NCI-H2196 treated with DMSO at 0.1 percent for 48 hours (cell line): ENCODE results near the gene USP7.
"Not testable (repeated sequence)": the region's sequence is repeated elsewhere in the genome, so short reads cannot be mapped to it uniquely, and the experiment has no call there.

Source experiments
- DNase-seq: peaks from one replicate; lab custom pipeline; 2025; ENCODE audit not compliant: unreplicated experiment; lab: John Stamatoyannopoulos, UW

USP7 gene

GRCh38 chr16:8926827-8927226 lies 36.9 kb downstream of the USP7 start:
- no peak for DNase-seq

DNA sequence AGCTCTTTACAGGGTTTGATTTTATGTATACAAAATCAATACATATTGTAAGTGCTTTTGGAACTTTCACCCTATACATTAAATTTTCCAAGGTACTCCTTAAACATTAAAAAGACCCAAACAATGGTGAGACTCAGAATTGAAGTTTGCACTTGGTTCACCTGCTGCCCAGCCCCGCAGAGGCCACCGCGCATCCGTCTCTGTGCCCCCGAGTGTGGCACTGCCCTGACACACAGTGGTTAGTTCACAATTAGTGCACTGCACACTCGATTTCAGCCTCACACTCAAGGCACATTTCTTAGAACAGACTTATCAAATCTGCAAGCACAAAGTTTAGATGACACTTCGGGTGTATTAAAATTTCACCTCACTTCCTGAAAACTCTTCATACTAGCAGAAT lies 38.3 kb downstream of the USP7 start:
- DNase-seq = no peak

GRCh38 chr16:8924214-8924613 lies 39.5 kb downstream of the USP7 start:
- DNase-seq = no peak

GRCh38 chr16:8923199-8923598 lies 40.5 kb downstream of the USP7 start:
- no peak for DNase-seq

GRCh38 chr16:8921347-8921984 lies 42.2 kb downstream of the USP7 start:
- DNase-seq = no peak

DNA sequence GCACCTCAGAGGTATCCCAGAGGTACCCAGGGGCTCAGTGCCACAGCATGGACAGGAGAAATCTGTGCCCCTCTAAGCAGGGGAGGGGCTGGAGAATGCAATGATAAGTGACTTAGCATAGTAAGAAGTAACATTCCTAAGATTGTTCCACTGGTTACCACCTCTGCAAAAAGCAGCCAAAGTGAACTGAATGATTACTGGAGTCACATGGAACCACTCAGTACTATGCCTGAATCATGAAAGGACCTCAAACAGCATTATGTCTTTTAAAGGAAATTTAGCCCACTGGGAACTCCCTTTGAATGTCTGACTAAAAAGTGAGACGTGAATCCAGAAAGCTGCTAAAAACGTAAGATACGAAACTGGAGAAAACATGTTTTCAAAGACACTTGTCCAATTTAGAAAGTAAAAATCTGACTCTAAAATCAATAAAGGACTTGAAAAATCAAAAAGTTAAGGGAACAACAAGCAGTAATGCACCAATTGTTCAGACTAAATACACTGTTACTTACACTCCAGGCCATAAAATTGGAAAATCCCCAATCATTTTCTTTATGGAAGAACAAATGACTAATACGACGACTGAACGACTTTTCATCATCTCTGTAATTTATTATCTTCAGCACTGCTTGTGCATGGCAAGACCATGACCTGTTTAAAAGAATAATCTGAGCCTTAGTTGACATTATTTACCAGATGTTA lies 42.9 kb downstream of the USP7 start:
- DNase-seq = no peak

- no peak for DNase-seq
Measured at GRCh38 chr16:8919934-8920462, 43.7 kb downstream of the USP7 start.

DNA sequence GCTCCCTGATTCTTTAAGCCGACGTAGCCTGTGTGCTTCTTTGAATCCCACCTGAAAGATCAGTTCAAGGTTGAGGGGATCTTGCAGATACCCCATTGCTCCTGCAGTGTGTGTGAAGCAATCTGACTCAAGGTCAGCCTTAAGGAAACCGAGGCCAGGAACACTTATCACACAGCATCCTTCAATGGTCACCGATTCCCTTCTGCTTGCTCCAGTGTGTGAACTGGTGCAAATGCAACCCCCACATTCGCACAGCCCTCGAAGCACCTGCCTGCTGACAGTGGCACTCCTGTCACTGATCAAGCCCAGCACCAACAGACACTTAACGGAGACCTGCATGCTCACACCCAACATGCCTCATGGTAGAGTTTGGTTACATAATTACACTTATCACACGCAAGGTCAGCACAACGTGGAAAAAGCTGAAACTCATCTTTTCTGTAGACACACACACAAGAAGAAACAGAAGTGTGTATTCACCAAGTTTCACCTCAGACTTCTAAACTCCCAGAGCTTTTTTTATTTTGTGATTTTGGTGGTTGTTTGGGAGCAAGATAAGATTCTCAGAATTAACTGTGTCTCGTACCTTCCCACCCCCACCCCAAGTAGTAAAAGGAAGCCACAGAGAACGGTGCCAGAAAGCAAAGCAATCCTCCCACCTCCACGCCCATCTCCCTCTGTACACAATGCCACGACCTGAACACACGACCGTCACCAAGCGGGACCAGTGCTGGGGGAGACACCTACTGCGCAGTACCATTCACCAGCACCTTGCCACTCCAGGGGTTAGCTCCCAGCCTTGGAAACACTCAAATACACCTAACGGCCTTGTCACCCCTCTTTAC lies 44.4 kb downstream of the USP7 start:
- DNase-seq = no peak

DNA sequence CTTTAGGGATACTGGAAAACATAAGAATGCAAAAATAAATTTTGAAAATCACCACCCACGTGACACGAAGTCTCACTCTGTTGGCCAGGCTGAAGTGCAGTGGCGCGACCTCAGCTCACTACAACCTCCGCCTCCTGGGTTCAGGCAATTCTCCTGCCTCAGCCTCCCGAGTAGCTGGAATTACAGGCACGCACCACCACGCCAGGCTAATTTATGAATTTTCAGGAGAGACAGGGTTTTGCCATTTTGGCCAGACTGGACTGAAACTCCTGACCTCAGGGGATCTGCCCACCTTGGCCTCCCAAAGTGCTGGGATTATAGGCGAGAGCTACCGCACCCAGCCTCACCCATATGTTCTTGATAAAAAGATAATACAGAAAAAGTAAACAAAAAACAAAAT lies 46.4 kb downstream of the USP7 start:
- not testable (repeated sequence) for DNase-seq

GRCh38 chr16:8916541-8917225 lies 47.0 kb downstream of the USP7 start:
- DNase-seq = no peak

DNA sequence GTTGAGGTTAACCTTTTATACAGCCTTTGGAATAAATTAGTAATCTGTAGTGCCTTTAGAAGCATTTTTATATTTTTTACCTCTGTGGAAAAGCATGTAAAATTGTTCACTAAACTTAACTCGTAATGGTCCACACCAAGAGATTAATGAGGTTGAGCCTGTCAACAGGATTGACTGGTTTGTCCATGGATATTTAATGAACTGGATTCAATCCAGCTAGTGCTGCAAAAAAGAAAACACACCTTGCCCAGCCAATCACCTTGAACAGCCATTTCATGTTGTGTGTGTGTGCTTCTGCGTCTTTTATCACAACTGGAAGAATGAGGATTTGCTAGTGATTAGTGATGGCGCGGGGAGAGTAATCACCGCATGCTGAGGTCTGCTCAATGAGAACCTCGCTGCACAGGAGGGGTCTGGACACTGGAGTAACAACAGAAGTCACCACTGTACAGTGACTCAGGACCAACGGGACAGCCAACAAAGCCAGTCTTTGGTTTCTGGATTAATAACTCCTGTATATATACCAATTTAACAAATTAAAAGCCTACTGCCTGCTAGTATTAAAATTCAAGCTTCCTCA lies 47.9 kb downstream of the USP7 start:
- no peak for DNase-seq

DNA sequence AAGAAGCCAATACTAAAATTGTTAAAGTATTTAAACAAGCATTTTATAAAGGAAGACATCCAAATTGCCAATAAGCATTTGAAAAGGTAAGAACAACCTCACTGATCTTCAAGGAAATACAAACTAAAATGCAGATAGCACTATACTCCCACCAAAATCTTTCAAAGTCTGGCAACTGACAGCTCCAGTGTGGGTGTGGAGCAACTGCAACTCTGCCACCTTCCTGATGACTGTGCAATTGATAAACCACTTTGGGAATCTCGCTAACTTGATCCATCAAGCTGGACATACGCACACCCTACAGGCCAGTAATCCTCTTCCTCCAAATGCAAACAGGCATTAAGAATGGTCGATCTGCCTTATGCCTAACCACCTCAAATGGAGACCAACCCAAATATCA lies 49.6 kb downstream of the USP7 start:
- DNase-seq = no peak

GRCh38 chr16:8912793-8913192 lies 50.9 kb downstream of the USP7 start:
- DNase-seq = no peak

DNA sequence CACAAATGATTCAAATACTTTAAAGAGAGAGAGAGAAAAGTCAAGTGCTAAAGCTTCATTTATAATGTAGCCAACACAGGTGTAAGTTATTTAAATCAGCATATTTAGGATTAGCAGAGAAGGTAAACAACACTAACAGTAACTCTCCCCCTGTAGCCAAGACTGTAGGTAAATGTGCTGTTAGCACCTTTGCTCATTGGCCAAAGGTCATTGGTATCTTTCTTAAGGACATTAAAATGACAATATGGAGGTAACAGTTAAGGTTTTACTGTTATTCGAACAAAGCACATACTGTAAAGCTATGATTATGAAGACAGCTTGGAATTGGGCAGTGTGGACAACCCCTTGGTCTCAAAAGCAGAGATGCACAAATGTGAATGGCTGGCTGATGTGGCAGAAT lies 52.9 kb downstream of the USP7 start:
- no peak for DNase-seq

GRCh38 chr16:8908810-8909468 lies 54.8 kb downstream of the USP7 start:
- DNase-seq = no peak

GRCh38 chr16:8907096-8907495 lies 56.6 kb downstream of the USP7 start:
- DNase-seq = no peak

GRCh38 chr16:8905795-8906591 lies 57.7 kb downstream of the USP7 start:
- no peak for DNase-seq

GRCh38 chr16:8905168-8905762 lies 58.4 kb downstream of the USP7 start:
- DNase-seq = peak; percentile 26

- DNase-seq = no peak
Measured at GRCh38 chr16:8904018-8904430, 59.7 kb downstream of the USP7 start.
